Hepatocyte (in vitro differentiated cells): Measurements from ENCODE around the gene RASSF8. TPM values are rescaled to one million over a fixed set of nuclear protein-coding genes. Genes with fewer than 3 reads are reported as not detected.

Experiments used
- DNase-seq: peaks from one replicate; pipeline ENCODE4 v3.0.0-alpha.2; 2016; ENCODE audit warnings: low spot score
- H2AFZ ChIP-seq: fragments of 200-600 bp; sonication (generic); 2 replicates; pipeline ENCODE4 v1.6.0; 2016; ENCODE audit warnings: antibody characterized with exemption, mild to moderate bottlenecking
- H3K27ac ChIP-seq: fragments of 200-600 bp; sonication (generic); 2 replicates; pipeline ENCODE4 v1.5.1; 2016; ENCODE audit warnings: mild to moderate bottlenecking
- H3K27me3 ChIP-seq: fragments of 200-600 bp; sonication (generic); 2 replicates; pipeline ENCODE4 v1.6.1; 2016
- H3K36me3 ChIP-seq: fragments of 200-600 bp; sonication (generic); replicated peaks from 2 replicates; pipeline ENCODE4 v1.5.1; 2016; ENCODE audit warnings: low read depth; ENCODE audit not compliant: insufficient read depth
- H3K4me1 ChIP-seq: fragments of 200-600 bp; sonication (generic); 2 replicates; pipeline ENCODE4 v1.5.1; 2016; ENCODE audit warnings: mild to moderate bottlenecking, moderate library complexity; ENCODE audit not compliant: insufficient read depth
- H3K4me2 ChIP-seq: fragments of 200-600 bp; sonication (generic); 2 replicates; pipeline ENCODE4 v1.6.0; 2016
- H3K4me3 ChIP-seq: fragments of 200-600 bp; sonication (generic); 2 replicates; pipeline ENCODE4 v1.5.1; 2016; ENCODE audit warnings: mild to moderate bottlenecking
- H3K79me2 ChIP-seq: fragments of 200-600 bp; sonication (generic); 2 replicates; pipeline ENCODE4 v1.6.0; 2017; ENCODE audit warnings: mild to moderate bottlenecking
- H3K9me2 ChIP-seq: fragments of 200-600 bp; sonication (generic); replicated peaks from 2 replicates; pipeline ENCODE4 v1.6.0; 2017; ENCODE audit warnings: mild to moderate bottlenecking; ENCODE audit not compliant: insufficient read depth
- H3K9me3 ChIP-seq: fragments of 200-600 bp; sonication (generic); 2 replicates; pipeline ENCODE4 v1.5.1; 2016; ENCODE audit warnings: low read depth, mild to moderate bottlenecking
- H4K20me1 ChIP-seq: fragments of 200-600 bp; sonication (generic); 2 replicates; pipeline ENCODE4 v1.6.0; 2016; ENCODE audit warnings: mild to moderate bottlenecking; ENCODE audit not compliant: insufficient read depth, poor library complexity, severe bottlenecking
- EZH2 ChIP-seq: fragments of 200-600 bp; sonication (generic); IDR thresholded peaks from 2 replicates; pipeline ENCODE4 v1.6.1; 2016; ENCODE audit warnings: antibody characterized with exemption, mild to moderate bottlenecking, borderline replicate concordance
- EZH2phosphoT487 ChIP-seq: fragments of 200-600 bp; sonication (generic); IDR thresholded peaks from one replicate; pipeline ENCODE4 v1.6.1; 2018; ENCODE audit warnings: antibody characterized with exemption, mild to moderate bottlenecking, low read depth, moderate library complexity; ENCODE audit not compliant: unreplicated experiment, severe bottlenecking
- WGBS: methylation state at CpG from one replicate; pipeline ENCODE4 v1.1.6; 2016; ENCODE audit warnings: low lambda C conversion rate; ENCODE audit errors: missing lambda C conversion rate; 5-methylcytosine and 5-hydroxymethylcytosine counted together
- polyA plus RNA-seq: library from polyadenylated mRNA; unstranded; fragments of >200 nt; fragmentation: Nextera tagmentation; extraction: Ambion mirVana; gene quantifications from 2 replicates; pipeline ENCODE4 v1.2.1, GENCODE V29; 2016
- total RNA-seq: library from RNA; depleted of rRNA; stranded (reverse); fragments of >200 nt; gene quantifications from 2 replicates; pipeline ENCODE4 v1.2.3, GENCODE V29; 2014
- TF ChIP-seq, protein P1 (sequence below): fragments of 200-600 bp; sonication (generic); IDR thresholded peaks from 2 replicates; pipeline ENCODE4 v1.5.1; 2016; ENCODE audit warnings: antibody characterized with exemption, mild to moderate bottlenecking; ENCODE audit not compliant: poor library complexity

The RASSF8 gene
- total and polyA plus RNA-seq, 2 experiments from 2014 or later: 24.6 to 46.2 TPM

GRCh38 chr12:26108915-26109314, 150.4 kb downstream of the RASSF8 start:
- Histone ChIP-seq H4K20me1 (no peaks in the 10 kb centered on the region), H3K79me2 (no peaks in the 10 kb centered on the region), H3K9me3 (no peaks in the 10 kb centered on the region), H3K4me2 (no peak overlapping the region), H3K27me3 (no peaks in the 10 kb centered on the region), H3K4me1 (peaks cover 15% of the 10 kb centered on the region), H3K36me3 (no peaks in the 10 kb centered on the region), H3K9me2 (no peaks in the 10 kb centered on the region), H3K27ac (no peak overlapping the region), H3K4me3 (no peak overlapping the region), H2AFZ (no peak overlapping the region)
- DNase-seq: no peak
- TF ChIP-seq EZH2: no peak
- TF ChIP-seq, protein P1, sequence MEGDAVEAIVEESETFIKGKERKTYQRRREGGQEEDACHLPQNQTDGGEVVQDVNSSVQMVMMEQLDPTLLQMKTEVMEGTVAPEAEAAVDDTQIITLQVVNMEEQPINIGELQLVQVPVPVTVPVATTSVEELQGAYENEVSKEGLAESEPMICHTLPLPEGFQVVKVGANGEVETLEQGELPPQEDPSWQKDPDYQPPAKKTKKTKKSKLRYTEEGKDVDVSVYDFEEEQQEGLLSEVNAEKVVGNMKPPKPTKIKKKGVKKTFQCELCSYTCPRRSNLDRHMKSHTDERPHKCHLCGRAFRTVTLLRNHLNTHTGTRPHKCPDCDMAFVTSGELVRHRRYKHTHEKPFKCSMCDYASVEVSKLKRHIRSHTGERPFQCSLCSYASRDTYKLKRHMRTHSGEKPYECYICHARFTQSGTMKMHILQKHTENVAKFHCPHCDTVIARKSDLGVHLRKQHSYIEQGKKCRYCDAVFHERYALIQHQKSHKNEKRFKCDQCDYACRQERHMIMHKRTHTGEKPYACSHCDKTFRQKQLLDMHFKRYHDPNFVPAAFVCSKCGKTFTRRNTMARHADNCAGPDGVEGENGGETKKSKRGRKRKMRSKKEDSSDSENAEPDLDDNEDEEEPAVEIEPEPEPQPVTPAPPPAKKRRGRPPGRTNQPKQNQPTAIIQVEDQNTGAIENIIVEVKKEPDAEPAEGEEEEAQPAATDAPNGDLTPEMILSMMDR: no peak
- 73% methylated on average over 2 of the region's 2 CpGs for WGBS

DNA sequence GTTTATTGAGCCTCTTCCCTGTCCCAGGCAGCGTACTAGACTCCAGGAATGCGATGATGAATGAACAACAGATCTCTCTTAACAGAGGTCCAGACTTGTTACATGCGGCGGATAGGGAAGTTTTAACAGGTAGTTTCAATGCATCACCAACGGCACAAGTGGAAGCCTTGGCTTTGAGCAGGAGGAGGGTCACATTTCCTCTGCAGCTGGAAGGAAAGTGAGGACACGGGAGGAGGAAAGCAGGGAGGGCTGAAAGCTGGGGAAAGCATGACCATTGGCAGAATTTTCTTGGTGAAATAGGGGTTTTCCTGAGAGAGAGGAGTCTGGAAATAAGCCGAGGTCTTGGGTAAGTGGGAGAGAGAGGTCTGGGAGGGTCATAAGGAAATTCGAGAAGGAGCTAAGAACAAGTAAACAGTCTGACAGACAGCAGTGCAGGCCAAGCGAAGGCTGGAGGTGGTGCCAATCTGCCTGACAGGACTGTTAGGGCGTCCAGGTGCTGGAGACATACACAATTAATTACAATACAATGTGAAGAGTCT, 150.9 kb downstream of the RASSF8 start:
- Histone ChIP-seq H3K36me3 (no peaks in the 10 kb centered on the region), H3K27ac (no peak overlapping the region), H2AFZ (no peak overlapping the region), H3K4me2 (no peak overlapping the region), H3K27me3 (no peaks in the 10 kb centered on the region), H3K9me3 (no peaks in the 10 kb centered on the region), H3K4me1 (peaks cover 15% of the 10 kb centered on the region), H3K4me3 (no peak overlapping the region), H3K79me2 (no peaks in the 10 kb centered on the region), H4K20me1 (no peaks in the 10 kb centered on the region), H3K9me2 (no peaks in the 10 kb centered on the region)
- TF ChIP-seq EZH2 (no peak), EZH2phosphoT487 (no peak)
- TF ChIP-seq, protein P1: no peak
- WGBS: 49% methylated on average over 10 of the region's 10 CpGs
- peak; percentile 16 for DNase-seq

- H3K36me3 ChIP-seq: no peaks in the 10 kb centered on the region
These were observed 153.8 kb downstream of the RASSF8 start for GRCh38 chr12:26112232-26112631.

More at GRCh38 chr12:26112232-26112631, 153.8 kb downstream of the RASSF8 start:
- Histone ChIP-seq H3K4me2 (no peak overlapping the region), H3K4me1 (peaks cover 15% of the 10 kb centered on the region), H2AFZ (no peak overlapping the region), H3K9me3 (no peaks in the 10 kb centered on the region), H3K79me2 (no peaks in the 10 kb centered on the region), H4K20me1 (no peaks in the 10 kb centered on the region), H3K27ac (peak overlapping the region; percentile 93), H3K27me3 (no peaks in the 10 kb centered on the region), H3K9me2 (no peaks in the 10 kb centered on the region), H3K4me3 (no peak overlapping the region)
- TF ChIP-seq, protein P1: no peak
- TF ChIP-seq EZH2 (no peak), EZH2phosphoT487 (no peak)
- DNase-seq: no peak
- WGBS: 80% methylated on average over 6 of the region's 6 CpGs
